A673 (cell line): ENCODE results near the gene RNF10.

Source experiments
- CTCF ChIP-seq: fragments of 300-800, 200-600 bp; sonication (generic); conservative IDR thresholded peaks from 2 replicates; pipeline ENCODE4 v1.5.1; 2017; ENCODE audit warnings: low read depth, mild to moderate bottlenecking, antibody characterized with exemption, low read length, moderate library complexity, mixed read lengths
- EZH2 ChIP-seq: fragments of 200-600 bp; sonication (generic); IDR thresholded peaks from 2 replicates; pipeline ENCODE4 v1.6.1; 2017; ENCODE audit warnings: borderline replicate concordance, low read depth, mild to moderate bottlenecking, mixed read lengths, antibody characterized with exemption, low read length; ENCODE audit not compliant: poor library complexity, severe bottlenecking

- no peak for TF ChIP-seq EZH2
- TF ChIP-seq CTCF: no peak
These were observed 5.2 kb upstream of the RNF10 start, which contains the start of gene COQ5 for GRCh38 chr12:120528861-120529525.
